ENCODE results near the gene RPS19BP1. TPM values are rescaled to one million over a fixed set of nuclear protein-coding genes. Genes with fewer than 3 reads are reported as not detected.
A peak's percentile ranks its signal among the peaks of the same experiment; 100 is the strongest.

Gene RPS19BP1
- total and polyA plus RNA-seq, 2 of the 8 experiments (the other 6 are each of a cell fraction or from before 2014, with no cell fraction given) = 77.9 to 97.9 TPM

- TF ChIP-seq CBX8 (IDR thresholded peaks at IDR 0.05; ENCODE audit: borderline replicate concordance, low read depth, low read length) = no peak
- TF ChIP-seq TCF12 (IDR thresholded peaks at IDR 0.05; ENCODE audit: low read depth, low read length) = no peak
- TF ChIP-seq TAF7 (optimal IDR thresholded peaks at IDR 0.05; ENCODE audit: borderline replicate concordance, low read depth, low read length) = no peak
- no peak for TF ChIP-seq NANOG (IDR thresholded peaks at IDR 0.05; ENCODE audit: insufficient read depth, low read depth, low read length, poor library complexity, severe bottlenecking)
- peak; percentile 35 for TF ChIP-seq SP2 (IDR thresholded peaks at IDR 0.05; ENCODE audit: low read length)
- peak; percentile 93 for TF ChIP-seq CEBPB (IDR thresholded peaks at IDR 0.05; ENCODE audit: low read depth, low read length)
- no peak for TF ChIP-seq KDM5A (IDR thresholded peaks at IDR 0.05; ENCODE audit: low read length)
- TF ChIP-seq JUND (IDR thresholded peaks at IDR 0.05; ENCODE audit: low read length) = no peak
- TF ChIP-seq CHD2 (IDR thresholded peaks at IDR 0.05; ENCODE audit: low read length) = peak; percentile 52; the same call in 1 of the 2 replicates
- TF ChIP-seq RBBP5 (IDR thresholded peaks at IDR 0.05; ENCODE audit: borderline replicate concordance, low read depth, low read length) = 0 out of 2 replicates have a peak, but pooled peaks have one; percentile 41
- TF ChIP-seq RNF2 (IDR thresholded peaks at IDR 0.05; ENCODE audit: borderline replicate concordance, low read depth, low read length, missing control alignments, poor library complexity, severe bottlenecking) = no peak
- TF ChIP-seq TAF1 (IDR thresholded peaks at IDR 0.05; ENCODE audit: low read depth, low read length) = peak; percentile 56; the same call in 1 of the 2 replicates
- TF ChIP-seq POLR2AphosphoS5 (IDR thresholded peaks at IDR 0.05; ENCODE audit: low read depth, low read length) = peak; percentile 70
These were observed at the start of gene RPS19BP1 (continued) for GRCh38 chr22:39532215-39533073.
